ENCODE data around the gene ZNF823. TPM values are rescaled to one million over a fixed set of nuclear protein-coding genes. Genes with fewer than 3 reads are reported as not detected.
A peak's percentile ranks its signal among the peaks of the same experiment; 100 is the strongest.
"Not testable (repeated sequence)": the region's sequence is repeated elsewhere in the genome, so short reads cannot be mapped to it uniquely, and the experiment has no call there.

The ZNF823 gene
- polyA plus RNA-seq, 3 donors, result 11.8 to 14.2 (median 12.5) TPM

- DNase-seq (ENCODE audit: low read depth in 3 of 3, low spot score in 2 of 3), result no peak
Measured at GRCh38 chr19:11684987-11685675, 53.6 kb downstream of the ZNF823 start.

- no peak for DNase-seq (ENCODE audit: low read depth in 3 of 3, low spot score in 2 of 3)
Measured at GRCh38 chr19:11680689-11681302, 58.0 kb downstream of the ZNF823 start.

GRCh38 chr19:11678504-11678903 lies 60.2 kb downstream of the ZNF823 start:
- DNase-seq (ENCODE audit: low read depth in 3 of 3, low spot score in 2 of 3), result no peak

- DNase-seq (ENCODE audit: low read depth in 3 of 3, low spot score in 2 of 3), result not testable (repeated sequence)
Measured at GRCh38 chr19:11676661-11677600, 61.8 kb downstream of the ZNF823 start.

GRCh38 chr19:11675569-11675968 lies 63.2 kb downstream of the ZNF823 start:
- no peak for DNase-seq (ENCODE audit: low read depth in 3 of 3, low spot score in 2 of 3)

- no peak for DNase-seq (ENCODE audit: low read depth in 3 of 3, low spot score in 2 of 3)
Measured at GRCh38 chr19:11674067-11674492, 64.7 kb downstream of the ZNF823 start.

- DNase-seq (ENCODE audit: low read depth in 3 of 3, low spot score in 2 of 3), result peak in 2 of 3 donors; percentile 60 to 77
Measured at GRCh38 chr19:11673608-11674041, 65.1 kb downstream of the ZNF823 start.

Other genes with a start within 250 kb of the ZNF823 start
- 1 to 10 TPM; 9.0 to 9.9 (median 9.4) TPM for gene ZNF653, start 233.1 kb downstream of the ZNF823 start, polyA plus RNA-seq (ENCODE audit: insufficient read length in 3 of 3)
- 10 to 100 TPM; 36.5 to 40.4 (median 38.8) TPM for gene ECSIT, start 209.8 kb downstream of the ZNF823 start, polyA plus RNA-seq (ENCODE audit: insufficient read length in 3 of 3)
- 1 to 10 TPM; 2.2 to 3.0 (median 2.2) TPM for gene CNN1, start 200.1 kb downstream of the ZNF823 start, polyA plus RNA-seq (ENCODE audit: insufficient read length in 3 of 3)
- 10 to 100 TPM; 43.5 to 48.5 (median 44.9) TPM for gene ELOF1, start 179.7 kb downstream of the ZNF823 start, polyA plus RNA-seq (ENCODE audit: insufficient read length in 3 of 3)
- gene ACP5, start 161.3 kb downstream of the ZNF823 start, polyA plus RNA-seq (ENCODE audit: insufficient read length in 3 of 3), result 10 to 100 TPM; 12.6 to 17.2 (median 15.5) TPM
- 10 to 100 TPM; 47.8 to 56.1 (median 51.9) TPM for gene ZNF627, start 141.5 kb downstream of the ZNF823 start, polyA plus RNA-seq (ENCODE audit: insufficient read length in 3 of 3)
- 10 to 100 TPM; 15.2 to 19.4 (median 18.8) TPM for gene ZNF441, start 28.1 kb upstream of the ZNF823 start, polyA plus RNA-seq (ENCODE audit: insufficient read length in 3 of 3)
- gene ZNF491, start 59.6 kb upstream of the ZNF823 start, polyA plus RNA-seq (ENCODE audit: insufficient read length in 3 of 3), result 1 to 10 TPM; 3.9 to 4.2 (median 4.0) TPM
- gene ZNF440, start 75.3 kb upstream of the ZNF823 start, polyA plus RNA-seq (ENCODE audit: insufficient read length in 3 of 3), result 10 to 100 TPM; 13.2 to 13.6 (median 13.3) TPM
- gene ZNF439, start 109.8 kb upstream of the ZNF823 start, polyA plus RNA-seq (ENCODE audit: insufficient read length in 3 of 3), result 10 to 100 TPM; 20.6 to 22.1 (median 20.9) TPM
- gene ZNF69, start 148.8 kb upstream of the ZNF823 start, polyA plus RNA-seq (ENCODE audit: insufficient read length in 3 of 3), result 10 to 100 TPM; 16.3 to 16.8 (median 16.4) TPM
- gene ZNF700, start 186.2 kb upstream of the ZNF823 start, polyA plus RNA-seq (ENCODE audit: insufficient read length in 3 of 3), result 10 to 100 TPM; 16.6 to 17.9 (median 17.5) TPM
- 10 to 100 TPM in 1 of 3 donors, 1 to 10 TPM in 2; 7.2 to 10.3 (median 9.1) TPM for gene ZNF763, start 226.1 kb upstream of the ZNF823 start, polyA plus RNA-seq (ENCODE audit: insufficient read length in 3 of 3)